GM10266 (cell line): ENCODE results near the gene FBXO48.

Source experiments
- DNase-seq: peaks from one replicate; pipeline ENCODE4 v3.0.0; 2012; ENCODE audit errors: extremely low spot score
- TF ChIP-seq, protein P1 (sequence below): IDR thresholded peaks from 2 replicates; pipeline ENCODE4 v1.5.1; 2012; ENCODE audit warnings: mild to moderate bottlenecking, low read depth; ENCODE audit not compliant: control insufficient read depth, insufficient read depth; ENCODE audit errors: missing control alignments

FBXO48 gene, protein sequence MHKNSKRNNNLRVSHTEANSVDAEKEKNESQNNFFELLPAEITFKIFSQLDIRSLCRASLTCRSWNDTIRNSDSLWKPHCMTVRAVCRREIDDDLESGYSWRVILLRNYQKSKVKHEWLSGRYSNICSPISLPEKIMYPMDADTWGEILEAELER

GRCh38 chr2:68467077-68467960 is at the start of gene FBXO48, which contains the start of gene APLF:
TSS of gene FBXO48 (minus strand) at chr2:68467294. CDS start at chr2:68465145, 2,149 bp downstream.
TSS of gene APLF (plus strand) at chr2:68467585. CDS start at chr2:68467732, 147 bp downstream.
- TF ChIP-seq, protein P1, sequence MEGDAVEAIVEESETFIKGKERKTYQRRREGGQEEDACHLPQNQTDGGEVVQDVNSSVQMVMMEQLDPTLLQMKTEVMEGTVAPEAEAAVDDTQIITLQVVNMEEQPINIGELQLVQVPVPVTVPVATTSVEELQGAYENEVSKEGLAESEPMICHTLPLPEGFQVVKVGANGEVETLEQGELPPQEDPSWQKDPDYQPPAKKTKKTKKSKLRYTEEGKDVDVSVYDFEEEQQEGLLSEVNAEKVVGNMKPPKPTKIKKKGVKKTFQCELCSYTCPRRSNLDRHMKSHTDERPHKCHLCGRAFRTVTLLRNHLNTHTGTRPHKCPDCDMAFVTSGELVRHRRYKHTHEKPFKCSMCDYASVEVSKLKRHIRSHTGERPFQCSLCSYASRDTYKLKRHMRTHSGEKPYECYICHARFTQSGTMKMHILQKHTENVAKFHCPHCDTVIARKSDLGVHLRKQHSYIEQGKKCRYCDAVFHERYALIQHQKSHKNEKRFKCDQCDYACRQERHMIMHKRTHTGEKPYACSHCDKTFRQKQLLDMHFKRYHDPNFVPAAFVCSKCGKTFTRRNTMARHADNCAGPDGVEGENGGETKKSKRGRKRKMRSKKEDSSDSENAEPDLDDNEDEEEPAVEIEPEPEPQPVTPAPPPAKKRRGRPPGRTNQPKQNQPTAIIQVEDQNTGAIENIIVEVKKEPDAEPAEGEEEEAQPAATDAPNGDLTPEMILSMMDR: no peak
- peak; percentile 93 for DNase-seq

- DNase-seq: no peak
- TF ChIP-seq, protein P1: no peak
These were observed 49.2 kb upstream of the FBXO48 start for GRCh38 chr2:68516051-68516955.

GRCh38 chr2:68514316-68514929 is 47.3 kb upstream of the FBXO48 start:
- DNase-seq: no peak
- TF ChIP-seq, protein P1: no peak

GRCh38 chr2:68512966-68513365 is 45.9 kb upstream of the FBXO48 start:
- TF ChIP-seq, protein P1: no peak
- DNase-seq: no peak

GRCh38 chr2:68512326-68512725 is 45.2 kb upstream of the FBXO48 start:
- no peak for DNase-seq
- TF ChIP-seq, protein P1: no peak

GRCh38 chr2:68506170-68506569 is 39.1 kb upstream of the FBXO48 start:
- TF ChIP-seq, protein P1: no peak
- DNase-seq: no peak
